A673 (cell line): ENCODE results near the gene FBXL7.

Experiments
- EZH2 ChIP-seq: fragments of 200-600 bp; sonication (generic); IDR thresholded peaks from 2 replicates; pipeline ENCODE4 v1.6.1; 2017; ENCODE audit warnings: borderline replicate concordance, low read depth, mild to moderate bottlenecking, mixed read lengths, antibody characterized with exemption, low read length; ENCODE audit not compliant: poor library complexity, severe bottlenecking
- TF ChIP-seq, protein P1 (sequence below): fragments of 300-800, 200-600 bp; sonication (generic); conservative IDR thresholded peaks from 2 replicates; pipeline ENCODE4 v1.5.1; 2017; ENCODE audit warnings: low read depth, mild to moderate bottlenecking, antibody characterized with exemption, low read length, moderate library complexity, mixed read lengths

DNA sequence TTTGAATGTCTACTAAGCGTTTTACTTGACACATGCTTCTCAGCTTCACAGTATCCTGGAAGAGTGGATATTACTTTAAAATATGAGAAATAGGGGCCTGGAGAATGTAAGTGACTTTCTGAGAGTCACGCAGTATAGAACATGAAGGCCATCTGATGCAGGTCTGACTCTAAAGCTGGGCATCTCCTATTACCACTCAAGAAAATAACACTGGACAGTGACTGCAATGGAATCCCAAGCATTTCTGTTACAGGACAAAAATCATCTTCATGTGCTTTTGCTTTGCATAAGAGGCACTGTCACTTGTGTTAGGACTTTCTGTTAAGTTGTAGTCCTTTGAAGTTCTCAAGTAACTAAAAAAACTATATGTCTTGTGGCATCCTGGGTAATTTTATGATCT lies 335.5 kb downstream of the FBXL7 start:
- TF ChIP-seq, protein P1, sequence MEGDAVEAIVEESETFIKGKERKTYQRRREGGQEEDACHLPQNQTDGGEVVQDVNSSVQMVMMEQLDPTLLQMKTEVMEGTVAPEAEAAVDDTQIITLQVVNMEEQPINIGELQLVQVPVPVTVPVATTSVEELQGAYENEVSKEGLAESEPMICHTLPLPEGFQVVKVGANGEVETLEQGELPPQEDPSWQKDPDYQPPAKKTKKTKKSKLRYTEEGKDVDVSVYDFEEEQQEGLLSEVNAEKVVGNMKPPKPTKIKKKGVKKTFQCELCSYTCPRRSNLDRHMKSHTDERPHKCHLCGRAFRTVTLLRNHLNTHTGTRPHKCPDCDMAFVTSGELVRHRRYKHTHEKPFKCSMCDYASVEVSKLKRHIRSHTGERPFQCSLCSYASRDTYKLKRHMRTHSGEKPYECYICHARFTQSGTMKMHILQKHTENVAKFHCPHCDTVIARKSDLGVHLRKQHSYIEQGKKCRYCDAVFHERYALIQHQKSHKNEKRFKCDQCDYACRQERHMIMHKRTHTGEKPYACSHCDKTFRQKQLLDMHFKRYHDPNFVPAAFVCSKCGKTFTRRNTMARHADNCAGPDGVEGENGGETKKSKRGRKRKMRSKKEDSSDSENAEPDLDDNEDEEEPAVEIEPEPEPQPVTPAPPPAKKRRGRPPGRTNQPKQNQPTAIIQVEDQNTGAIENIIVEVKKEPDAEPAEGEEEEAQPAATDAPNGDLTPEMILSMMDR = no peak
- no peak for TF ChIP-seq EZH2
